GM21529 (cell line): ENCODE data around the gene CNRIP1.
A peak's percentile ranks its signal among the peaks of the same experiment; 100 is the strongest.
"Not testable (repeated sequence)": the region's sequence is repeated elsewhere in the genome, so short reads cannot be mapped to it uniquely, and the experiment has no call there.

ENCODE experiments used
- ATAC-seq: cut with Tn5 transposase; IDR thresholded peaks from one replicate; pipeline ENCODE4 v1.9.1; 2021; ENCODE audit not compliant: unreplicated experiment

Gene CNRIP1

GRCh38 chr2:68341062-68341329 lies 21.2 kb upstream of the CNRIP1 start:
- no peak for ATAC-seq

DNA sequence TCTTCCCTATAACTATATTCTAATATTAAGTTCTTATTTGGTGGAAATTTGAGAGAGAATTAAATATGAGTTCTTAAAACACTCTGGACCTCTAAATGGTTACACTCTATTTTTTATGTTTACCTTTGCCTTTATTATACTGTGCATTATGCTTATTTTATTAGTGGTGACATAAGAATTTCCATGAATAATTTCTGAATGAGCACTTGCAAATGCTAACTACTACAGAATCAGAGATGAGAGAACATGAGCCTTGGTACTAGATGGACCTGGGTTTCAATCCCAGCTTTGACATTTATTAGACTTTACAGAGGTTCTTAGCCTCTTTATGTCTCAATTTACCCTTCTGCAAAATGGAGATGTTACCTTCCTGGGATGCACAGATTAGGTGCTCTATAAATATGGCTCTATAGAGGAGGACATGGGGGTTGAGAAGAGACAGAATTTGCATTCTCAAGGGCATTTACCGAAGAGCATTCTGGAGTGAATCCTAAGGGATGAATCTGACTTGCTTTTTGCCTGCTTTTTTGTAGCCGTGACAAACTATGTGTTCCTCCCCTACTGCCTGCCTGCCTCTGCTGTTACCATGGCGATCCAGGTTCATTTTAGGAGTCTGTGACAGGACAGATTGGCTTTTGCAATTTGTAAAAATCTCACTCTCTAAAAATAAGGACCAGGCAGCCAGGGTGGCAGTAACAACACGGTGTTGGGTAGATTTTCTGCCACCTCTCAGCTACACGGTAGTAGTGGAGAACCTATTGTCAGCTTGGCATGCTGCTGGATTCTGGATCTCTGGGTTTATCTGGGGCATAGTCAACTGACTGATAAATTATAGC lies 20.7 kb upstream of the CNRIP1 start:
- ATAC-seq, result no peak

DNA sequence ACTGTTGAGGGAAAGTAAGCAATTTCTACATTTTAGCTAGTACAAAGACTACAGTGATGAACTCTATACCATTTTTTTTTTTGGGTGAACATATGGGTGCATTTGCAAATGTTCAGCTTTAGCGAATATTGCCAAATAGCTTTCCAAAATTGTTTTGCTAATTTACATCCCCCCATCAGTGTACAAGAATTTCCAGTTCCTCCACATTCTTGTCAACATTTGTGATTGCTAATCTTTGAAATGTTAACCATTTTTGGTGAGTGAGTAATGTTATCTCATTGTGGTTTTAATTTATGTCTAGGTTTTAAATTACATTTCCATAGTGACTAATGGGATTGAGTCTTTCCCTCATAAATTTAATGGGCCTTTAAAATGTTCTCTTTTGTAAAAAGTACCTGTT lies 16.4 kb upstream of the CNRIP1 start:
- no peak for ATAC-seq

DNA sequence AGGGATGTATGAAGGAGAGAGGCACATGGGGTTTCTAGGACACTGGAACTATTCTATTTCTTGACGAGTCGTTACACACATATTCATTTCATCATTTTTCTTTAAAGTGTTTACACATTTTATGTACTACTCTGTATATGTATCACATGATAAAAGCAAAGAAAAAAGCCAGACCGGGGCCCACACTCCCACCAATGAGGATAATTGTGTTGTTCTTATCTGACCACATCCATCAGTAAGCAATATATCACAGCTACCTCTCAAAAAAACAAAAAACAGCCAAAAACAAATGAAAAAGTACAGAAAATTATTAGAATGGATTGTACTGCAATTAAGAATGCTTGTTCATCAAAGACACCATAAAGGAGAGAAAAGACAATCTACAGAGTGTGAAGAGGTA lies 14.2 kb upstream of the CNRIP1 start:
- ATAC-seq, result no peak

DNA sequence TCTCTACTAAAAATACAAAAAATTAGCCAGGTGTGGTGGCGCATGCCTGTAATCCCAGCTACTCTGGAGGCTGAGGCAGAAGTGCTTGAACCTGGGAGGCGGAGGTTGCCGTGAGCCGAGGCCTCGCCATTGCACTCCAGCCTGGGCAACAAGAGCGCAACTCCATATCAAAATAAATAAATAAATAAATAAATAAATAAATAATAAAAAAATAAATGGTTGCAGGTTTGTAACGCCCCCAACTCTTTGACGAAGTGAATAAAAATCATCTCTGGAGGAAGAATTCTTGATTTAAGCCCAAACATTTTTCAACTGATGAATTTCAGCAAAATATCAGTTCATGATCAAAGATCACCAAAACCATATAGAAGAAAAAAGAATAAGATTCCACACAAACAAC lies 13.3 kb upstream of the CNRIP1 start:
- ATAC-seq, result no peak

DNA sequence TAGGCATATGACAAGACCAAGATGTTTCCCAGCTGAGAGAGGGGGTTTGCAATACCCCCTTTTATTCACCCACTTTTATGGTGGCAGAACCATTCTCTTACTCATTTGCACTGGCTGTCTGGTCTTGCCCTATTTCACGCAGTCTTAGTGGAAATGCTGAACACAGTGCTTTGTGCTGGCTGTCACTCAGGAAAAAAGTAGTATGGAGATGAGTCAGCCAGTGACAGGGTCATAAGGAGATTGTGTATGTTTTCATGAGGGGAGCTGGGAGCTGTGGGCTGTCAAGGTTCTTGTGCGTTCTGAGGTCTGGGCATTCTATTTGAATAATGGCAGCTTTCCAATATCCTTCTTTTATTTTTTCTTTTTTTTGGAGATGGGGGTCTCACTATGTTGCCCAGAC lies 10.9 kb upstream of the CNRIP1 start:
- ATAC-seq, result no peak

- ATAC-seq, result no peak
Measured at GRCh38 chr2:68328901-68329300, 9.2 kb upstream of the CNRIP1 start.

- ATAC-seq, result no peak
Measured at GRCh38 chr2:68325056-68325455, 5.3 kb upstream of the CNRIP1 start.

- ATAC-seq, result no peak
Measured at GRCh38 chr2:68320118-68320641, 431 bp upstream of the CNRIP1 start.

GRCh38 chr2:68318914-68319397 lies 793 bp downstream of the CNRIP1 start:
- ATAC-seq, result no peak

DNA sequence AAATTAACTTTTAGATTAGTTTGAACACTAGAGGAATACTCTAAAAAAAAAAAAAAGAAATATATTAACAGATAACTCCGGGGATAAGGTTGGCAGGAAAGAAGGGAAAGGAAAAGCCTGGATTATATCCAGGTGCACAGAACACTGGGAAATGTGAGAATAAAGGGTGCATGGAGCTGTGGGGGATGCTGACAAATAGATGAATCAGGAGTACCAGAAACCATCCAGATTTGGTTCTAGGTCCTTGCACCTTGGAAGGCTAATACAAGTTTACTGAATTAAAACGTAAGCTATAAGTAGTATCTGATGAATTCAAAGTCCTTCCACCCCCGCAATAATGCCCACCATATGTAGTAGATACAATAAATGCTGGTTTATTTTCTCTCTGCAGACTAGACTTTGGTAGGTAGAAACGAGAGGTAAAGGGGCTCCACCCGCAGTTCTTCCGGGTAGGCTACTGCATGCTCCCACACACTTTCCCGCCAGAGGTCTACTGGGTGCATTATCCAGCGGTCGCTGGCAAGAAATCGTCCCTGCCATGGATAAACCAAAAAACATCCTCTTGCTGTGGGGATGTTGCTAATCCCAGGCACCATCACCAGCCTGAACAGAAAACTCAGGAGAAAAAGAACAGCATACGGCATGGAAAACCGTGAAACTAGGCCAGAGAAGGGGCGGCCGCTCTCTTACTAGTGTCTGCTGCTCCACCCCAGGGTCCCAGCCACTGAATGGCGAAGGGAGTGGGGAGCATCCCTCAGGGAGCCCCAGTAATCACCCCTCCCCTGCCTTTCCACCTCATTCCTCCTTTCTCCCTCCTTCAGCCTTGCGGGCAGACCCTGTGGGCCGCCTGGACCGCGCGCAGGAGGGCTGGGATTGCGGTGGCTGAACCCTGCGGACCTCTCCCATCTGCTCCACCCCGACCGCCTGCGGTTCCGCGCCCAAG lies 1.5 kb downstream of the CNRIP1 start:
- ATAC-seq, result no peak

DNA sequence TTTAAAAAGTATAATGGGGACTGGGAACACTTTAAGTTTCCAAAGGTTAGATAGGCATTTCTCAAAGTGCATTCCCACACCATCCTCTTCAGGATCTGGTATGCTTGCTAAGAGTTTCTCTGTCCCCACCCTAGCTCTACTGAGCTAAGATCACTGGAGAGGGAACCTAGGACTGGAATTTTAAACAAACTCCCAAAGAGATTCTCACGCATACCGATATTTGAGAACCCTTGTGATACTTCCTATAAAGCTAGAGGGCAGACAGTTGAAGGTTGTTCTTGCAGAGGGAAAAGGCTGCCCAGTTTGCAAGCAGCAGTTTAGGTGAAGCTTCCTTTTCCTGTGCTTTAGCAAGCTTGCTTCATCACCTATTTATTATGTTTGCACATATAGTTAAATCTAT lies 3.6 kb downstream of the CNRIP1 start:
- ATAC-seq, result no peak

GRCh38 chr2:68311033-68311432 lies 8.7 kb downstream of the CNRIP1 start:
- ATAC-seq, result no peak

GRCh38 chr2:68309426-68309825 lies 10.3 kb downstream of the CNRIP1 start:
- ATAC-seq, result no peak

DNA sequence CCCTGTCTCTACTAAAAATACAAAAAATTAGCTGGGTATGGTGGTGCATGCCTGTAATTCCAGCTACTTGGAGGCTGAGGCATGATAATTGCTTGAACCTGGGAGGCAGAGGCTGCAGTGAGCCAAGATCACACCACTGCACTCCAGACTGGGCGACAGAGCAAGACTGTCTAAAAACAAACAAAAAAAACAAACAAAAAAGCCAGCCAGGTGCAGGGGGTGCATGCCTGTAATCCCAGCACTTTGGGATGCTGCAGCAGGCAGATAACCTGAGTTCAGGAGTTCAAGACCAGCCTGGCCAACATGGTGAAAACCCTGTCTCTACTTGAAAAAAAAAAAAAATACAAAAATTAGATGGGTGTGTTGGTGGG lies 15.9 kb downstream of the CNRIP1 start:
- not testable (repeated sequence) for ATAC-seq

GRCh38 chr2:68303033-68303901 lies 16.5 kb downstream of the CNRIP1 start:
- no peak for ATAC-seq

GRCh38 chr2:68302281-68302875 lies 17.4 kb downstream of the CNRIP1 start:
- no peak for ATAC-seq

DNA sequence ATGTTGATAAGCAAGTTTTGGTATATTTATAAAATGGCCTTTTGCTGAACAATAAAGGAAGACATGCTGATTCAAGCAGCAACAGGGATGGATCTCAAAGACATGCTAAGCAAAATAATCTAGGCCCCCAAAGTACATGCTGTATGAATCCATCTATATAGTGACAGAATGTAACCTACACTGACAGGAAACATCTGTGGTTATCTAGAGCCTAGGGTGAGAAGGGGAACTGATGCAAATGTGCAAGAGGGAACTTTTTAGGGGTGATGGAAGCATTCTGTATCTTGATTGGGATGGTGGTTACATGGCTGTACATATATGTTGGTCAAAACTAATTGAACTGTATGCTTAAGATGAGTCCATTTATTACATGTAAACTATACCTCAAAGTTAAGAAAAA lies 24.2 kb downstream of the CNRIP1 start:
- peak; percentile 79 for ATAC-seq

DNA sequence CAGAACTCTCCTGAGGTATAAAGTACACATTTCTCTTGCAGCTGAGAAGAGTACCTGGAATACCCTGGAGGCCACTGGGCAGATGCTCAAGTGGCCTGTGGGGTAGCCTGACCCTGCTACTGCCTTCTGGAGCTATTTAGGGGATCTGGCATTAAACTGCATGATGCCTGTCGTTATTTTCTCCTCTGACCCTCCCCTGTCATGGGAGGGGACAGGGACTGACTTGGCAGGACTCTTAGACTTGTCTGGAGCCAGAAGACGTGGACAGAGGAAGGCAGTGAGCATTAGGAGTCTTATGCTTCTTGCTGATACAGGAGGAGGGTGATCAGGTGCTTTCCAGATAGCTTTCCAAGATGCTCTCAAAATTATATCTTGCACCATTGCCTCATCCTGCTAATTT lies 24.8 kb downstream of the CNRIP1 start:
- no peak for ATAC-seq

- ATAC-seq, result no peak
Measured at GRCh38 chr2:68294187-68294586, 25.6 kb downstream of the CNRIP1 start.

- no peak for ATAC-seq
Measured at GRCh38 chr2:68293755-68294154, 26.0 kb downstream of the CNRIP1 start.
